Ramos (cell line): ENCODE results near the gene PPIL4.
"Not testable (repeated sequence)": the region's sequence is repeated elsewhere in the genome, so short reads cannot be mapped to it uniquely, and the experiment has no call there.

Experiments used
- in situ Hi-C: fragments of 300-500 bp; cut with MboI; formaldehyde crosslinking; loops from one replicate; pipeline ENCODE4 v1.14.3; 2022; ENCODE audit warnings: low sequenced_read_pairs; ENCODE audit not compliant: unreplicated experiment

The PPIL4 gene

DNA sequence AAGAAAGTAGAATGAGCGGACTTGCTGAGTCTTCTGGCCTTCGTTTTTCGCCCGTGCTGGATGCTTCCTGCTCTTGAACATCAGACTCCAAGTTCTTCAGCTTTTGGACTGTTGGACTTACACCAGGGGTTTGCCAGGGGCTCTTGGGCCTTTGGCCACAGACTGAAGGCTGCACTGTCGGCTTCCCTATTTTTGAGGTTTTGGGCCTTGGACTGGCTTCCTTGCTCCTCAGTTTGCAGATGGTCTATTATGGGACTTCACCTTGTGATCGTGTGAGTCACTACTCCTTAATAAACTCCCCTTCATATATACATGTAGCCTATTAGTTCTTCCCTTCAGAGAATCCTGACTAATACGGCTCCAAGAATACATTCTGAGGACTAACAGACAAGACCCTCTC lies 83.1 kb downstream of the PPIL4 start:
- in situ Hi-C loops = not testable (repeated sequence)

GRCh38 chr6:149461670-149462069 lies 84.2 kb downstream of the PPIL4 start:
- in situ Hi-C loops = no loop called here

- in situ Hi-C loops = not testable (repeated sequence)
Observed at GRCh38 chr6:149460249-149460648, 85.6 kb downstream of the PPIL4 start.

- in situ Hi-C loops = no loop called here
Observed at GRCh38 chr6:149459761-149460160, 86.1 kb downstream of the PPIL4 start.

DNA sequence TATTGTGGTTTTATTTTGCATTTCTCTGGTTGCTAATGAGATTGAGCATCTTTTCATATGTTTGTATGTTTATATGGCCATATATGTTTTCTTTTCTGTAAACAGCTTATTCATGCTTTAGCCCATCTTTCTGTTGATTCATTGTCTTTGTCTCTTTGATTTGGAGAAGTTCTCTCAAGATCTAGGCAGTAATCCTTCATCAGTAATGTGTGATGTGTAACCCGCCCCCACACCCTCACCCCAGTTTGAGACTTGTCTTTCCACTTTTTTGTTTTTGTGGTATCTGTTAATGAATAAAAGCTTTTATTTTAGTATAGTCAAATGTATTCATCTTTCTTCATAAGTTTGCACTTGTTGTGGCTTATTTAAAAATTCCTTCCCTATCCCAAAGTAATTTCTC lies 87.0 kb downstream of the PPIL4 start:
- in situ Hi-C loops = no loop called here

- in situ Hi-C loops = no loop called here
Observed at GRCh38 chr6:149458196-149458595, 87.6 kb downstream of the PPIL4 start.

GRCh38 chr6:149457316-149457884 lies 88.4 kb downstream of the PPIL4 start:
- in situ Hi-C loops = no loop called here

DNA sequence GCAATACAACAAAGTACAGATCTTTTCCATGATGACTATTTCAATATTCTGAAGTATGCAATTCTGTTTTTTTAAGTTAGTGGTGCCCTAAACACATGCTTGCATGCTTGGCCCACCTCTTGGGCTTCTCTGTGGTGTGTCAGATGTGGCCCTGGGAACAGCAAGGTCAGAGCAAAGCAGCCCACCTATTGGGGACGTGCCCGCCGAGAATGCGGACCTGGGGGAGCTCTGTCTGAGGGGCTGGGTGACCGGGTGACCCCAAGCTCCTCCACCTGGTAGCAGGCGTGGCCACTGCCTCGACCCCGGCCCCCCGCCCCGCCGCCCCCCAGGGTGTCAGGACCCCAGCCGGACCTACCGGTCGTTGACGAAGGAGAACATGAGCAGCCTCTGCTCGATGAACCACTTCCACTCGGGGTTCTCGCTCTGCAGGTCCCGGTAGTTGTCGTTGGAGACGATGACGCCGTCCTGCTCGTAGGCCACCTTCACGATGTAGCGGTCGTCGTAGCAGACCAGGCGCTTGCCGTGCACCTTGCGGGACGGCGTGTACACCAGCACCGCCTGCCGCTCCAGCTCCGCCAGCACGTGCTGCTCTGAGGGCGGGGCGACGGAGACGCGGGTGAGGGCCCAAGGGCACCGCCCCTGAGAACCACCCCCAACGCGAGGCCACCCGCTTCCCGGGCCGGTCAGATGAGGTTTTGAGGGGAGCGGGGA lies 89.4 kb downstream of the PPIL4 start:
- in situ Hi-C loops = no loop called here

DNA sequence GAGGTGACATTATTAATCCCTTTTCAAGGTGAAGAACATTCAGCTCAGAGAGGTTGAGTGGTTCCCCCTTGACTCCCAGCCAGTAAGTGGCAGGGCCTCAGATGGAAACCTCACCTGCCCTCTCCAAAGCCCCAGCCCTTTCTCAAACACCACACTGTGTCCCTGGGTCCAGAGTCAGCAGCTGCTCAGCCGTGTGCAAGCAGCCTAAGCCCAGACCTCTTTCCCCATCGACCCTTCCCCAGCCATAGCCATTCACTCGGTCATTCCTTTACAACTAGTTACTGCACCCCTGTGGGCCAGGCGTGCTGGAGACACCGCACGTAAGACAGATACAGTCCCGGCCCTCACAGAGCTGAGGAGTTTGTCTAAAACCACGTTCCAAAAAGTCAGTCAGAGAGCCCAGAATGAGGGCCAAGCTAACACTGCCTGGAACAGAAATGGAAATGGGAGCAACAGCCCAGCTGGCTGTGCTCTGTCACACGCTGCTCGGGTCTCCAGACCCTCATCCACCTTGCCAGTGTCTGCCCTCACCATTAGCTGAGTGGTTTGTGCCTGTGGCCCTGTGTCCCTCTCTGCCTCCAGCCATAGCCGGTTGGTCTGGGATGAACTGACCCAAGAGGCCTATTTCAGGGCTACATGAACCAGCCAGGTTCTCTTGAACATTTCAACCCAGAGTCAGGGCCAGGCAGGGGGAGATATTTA lies 90.7 kb downstream of the PPIL4 start:
- in situ Hi-C loops = no loop called here
